Activated gamma-delta T cell treated with anti-CD3 and anti-CD28 coated beads, Interleukin-2, amount 50 U/mL, for 16 hours (primary cell): ENCODE measurements around the gene EPOP.
A peak's percentile ranks its signal among the peaks of the same experiment; 100 is the strongest.

Source experiments
- DNase-seq: peaks from one replicate; pipeline ENCODE4 v3.0.0-alpha.2; 2020; ENCODE audit warnings: low read depth

The EPOP gene

DNA sequence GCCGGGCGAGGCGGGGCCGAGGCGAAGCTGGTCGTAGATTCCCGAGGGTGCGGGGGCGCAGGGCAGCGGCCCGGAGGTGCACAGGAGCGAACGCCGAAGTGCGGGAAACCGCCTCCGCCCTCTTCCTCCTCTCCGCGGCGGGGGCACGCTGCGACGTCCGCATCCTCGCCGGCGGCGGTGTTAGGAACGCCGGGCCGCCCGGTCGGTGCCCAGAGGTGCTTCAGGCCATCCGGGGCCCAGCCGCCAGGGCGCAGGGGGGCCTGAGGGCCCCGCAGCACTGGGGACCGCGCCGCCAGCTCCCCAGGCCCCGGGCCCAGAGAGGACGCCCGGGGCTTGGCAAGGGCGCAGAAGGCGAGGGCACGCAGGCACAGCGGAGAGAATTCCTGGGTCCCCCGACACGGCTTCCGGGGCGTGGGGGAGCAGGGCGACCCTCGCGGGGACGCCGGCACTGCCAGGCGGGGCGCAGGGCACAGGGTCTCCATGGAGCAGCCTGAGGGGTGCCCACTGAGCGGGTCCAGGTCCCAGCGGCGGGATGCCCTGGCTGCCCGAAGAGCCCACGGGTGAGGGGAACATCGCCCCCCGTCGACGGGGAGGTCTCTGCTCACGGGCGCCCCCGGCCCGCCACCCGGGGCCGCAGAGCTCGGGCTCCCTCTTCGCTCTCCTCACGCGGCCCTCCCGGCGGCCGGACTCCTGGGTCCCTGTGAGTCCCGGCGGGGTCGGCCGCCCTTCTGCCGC lies 576 bp downstream of the EPOP start:
- no peak for DNase-seq

DNA sequence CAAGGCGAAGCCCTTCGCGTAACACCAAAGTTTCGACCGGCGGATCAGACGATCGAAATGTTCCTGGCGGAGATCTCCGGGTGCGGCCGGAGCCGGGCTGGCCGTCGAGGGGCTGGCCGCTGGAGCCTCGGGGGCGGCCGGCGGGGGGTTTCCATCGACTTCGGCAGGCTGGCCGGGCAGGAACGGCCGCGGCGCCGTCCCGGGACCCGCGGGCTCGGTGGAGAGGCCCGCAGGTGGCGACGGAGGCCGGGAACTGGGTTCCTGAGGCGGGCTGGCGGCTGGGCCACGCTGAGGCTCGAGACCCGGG lies 1.1 kb downstream of the EPOP start:
- no peak for DNase-seq

DNA sequence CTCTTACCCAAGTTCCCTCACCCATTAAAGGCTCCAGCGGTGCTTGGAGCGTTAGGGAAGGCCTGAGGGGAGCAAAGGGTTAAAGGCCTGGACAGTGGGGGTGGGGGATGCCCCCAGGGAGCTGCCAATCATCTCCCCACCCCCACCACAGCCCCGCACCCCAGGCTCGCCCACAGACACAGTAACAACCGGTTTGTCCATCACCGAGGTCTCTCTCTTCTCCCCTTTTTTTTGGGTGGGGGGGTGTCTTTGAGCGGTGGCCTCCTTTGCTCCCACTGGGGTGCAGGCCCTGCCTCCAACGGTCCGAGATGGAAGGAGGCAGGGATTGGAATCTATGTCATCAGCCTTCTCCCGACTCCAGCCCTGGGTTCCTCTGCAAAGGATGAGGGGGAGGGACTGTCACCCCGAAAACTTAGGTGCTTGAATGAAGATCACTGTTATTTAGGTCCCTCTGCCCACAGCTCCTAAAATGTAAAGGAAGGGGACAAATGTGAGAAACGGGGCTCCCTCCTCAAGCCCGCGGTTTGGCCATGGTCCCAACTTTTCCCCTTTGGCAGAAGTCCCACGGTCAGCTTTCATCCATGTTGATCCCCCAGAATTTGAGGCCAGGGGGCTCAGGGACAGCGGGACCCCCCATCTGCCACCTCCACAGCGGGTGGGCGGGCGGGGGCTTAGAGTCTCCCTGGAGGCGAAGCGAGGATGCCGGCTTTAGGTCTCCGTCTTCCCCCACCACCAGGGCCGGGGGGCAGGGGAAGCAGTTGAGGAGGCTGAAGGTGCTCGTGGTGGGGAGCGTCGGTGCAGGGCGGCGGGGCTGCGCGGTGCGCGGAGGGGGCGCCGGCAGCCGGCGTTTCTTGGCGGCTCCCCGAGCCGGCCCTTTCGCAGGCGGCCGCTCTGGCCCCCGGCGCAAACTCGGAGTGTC lies 1.7 kb downstream of the EPOP start:
- no peak for DNase-seq

DNA sequence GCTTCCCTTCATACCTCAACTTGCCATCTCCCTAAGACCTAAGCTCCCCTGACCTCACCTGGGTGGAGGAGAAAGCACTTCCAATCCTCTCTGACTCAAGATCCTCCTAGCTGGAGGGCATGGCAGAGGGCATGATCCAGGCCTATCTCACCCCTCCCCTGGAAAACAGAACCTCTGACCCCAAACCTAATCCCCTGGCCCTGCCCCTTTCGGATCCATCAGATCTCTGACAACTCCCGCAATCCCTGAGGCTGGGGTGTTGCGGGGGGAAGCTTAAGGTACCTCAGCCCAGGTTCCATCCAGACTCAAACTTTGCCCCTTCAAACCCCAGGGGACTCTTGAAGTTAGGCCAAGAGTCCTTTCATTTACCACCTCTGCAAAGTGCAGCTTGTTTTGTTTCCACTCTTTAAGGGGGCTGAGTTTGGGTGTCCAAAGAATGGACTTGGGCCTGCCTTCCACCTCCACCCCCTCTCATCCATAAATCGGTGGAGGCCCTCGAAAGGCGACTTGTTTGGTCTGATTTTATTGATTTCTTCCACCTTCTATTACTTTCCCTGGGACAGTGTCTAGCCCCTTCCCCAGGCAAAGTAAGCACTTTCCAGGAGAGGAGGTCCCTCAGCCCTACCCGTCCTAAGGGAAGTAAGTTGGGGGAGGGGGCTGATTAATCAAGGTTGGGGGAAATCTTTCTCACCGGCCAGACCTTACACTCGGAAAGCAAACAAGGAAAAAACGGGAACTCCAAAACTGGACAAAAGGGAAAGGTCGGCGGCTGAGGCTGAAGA lies 2.6 kb downstream of the EPOP start:
- no peak for DNase-seq

DNA sequence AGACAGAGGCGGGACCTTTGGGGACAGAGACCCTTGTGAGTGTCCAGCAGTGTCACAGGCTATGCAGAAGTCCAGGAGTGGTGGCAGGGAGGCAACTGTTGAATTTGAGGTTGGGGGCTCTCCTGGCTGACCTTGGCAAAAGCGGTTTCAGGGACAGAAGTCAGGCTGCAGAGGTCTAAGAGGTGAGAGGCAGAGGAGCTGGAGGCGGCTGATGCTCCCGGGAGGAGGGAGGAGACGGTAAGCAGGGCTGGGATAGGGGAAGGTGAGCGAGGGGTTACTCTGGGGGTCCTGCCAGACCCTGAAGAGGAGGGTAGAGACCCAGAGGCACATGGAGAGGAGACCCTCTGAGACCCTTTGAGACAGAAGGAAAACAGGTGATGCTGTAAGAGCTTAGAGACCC lies 5.2 kb downstream of the EPOP start:
- no peak for DNase-seq

DNA sequence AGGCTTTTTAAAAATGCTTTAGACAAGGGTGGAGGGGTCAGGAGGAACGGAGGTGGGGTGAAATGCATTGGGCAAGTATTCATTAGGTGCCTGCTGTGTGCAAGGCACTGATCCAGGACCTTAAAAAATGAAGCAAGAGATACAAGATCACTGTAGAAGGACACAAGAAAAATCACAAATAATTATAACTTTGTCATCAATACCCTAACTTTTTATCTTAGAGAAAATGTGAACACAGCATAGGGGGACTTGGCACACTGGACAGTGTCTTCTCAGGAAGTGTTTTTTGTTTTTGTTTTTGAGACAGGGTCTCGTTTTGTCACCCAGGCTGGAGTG lies 7.0 kb downstream of the EPOP start:
- no peak for DNase-seq

DNA sequence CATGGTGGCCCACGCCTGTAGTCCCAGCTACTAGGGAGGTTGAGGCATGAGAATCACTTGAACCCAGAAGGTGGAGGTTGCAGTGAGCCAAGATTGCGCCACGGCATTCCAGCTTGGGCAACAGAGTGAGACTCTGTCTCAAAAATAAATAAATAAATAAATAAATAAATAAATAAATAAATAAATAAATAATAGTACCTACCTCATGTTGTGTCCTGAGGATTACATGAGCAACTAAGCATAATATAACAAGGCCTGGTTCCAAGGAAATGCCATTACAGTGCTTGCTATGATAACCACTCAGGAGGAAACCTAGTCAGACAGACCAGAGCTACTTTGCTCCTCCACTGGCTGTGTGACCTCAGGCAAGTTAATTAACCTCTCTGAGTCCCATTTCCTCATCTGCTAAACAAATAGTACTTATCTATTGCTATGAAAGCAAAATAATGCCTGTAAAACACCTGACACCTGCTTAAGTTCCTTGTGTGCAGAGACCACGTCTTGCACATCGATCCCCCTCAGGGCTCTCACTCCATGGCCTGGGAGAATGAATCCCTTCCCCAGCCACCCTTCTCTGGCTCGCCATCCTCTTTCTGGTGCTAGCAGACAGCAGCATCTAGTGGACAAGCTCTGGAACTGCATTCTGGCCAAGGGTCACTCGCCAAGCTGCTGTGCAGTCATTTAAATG lies 7.5 kb downstream of the EPOP start:
- peak; percentile 23 for DNase-seq

DNA sequence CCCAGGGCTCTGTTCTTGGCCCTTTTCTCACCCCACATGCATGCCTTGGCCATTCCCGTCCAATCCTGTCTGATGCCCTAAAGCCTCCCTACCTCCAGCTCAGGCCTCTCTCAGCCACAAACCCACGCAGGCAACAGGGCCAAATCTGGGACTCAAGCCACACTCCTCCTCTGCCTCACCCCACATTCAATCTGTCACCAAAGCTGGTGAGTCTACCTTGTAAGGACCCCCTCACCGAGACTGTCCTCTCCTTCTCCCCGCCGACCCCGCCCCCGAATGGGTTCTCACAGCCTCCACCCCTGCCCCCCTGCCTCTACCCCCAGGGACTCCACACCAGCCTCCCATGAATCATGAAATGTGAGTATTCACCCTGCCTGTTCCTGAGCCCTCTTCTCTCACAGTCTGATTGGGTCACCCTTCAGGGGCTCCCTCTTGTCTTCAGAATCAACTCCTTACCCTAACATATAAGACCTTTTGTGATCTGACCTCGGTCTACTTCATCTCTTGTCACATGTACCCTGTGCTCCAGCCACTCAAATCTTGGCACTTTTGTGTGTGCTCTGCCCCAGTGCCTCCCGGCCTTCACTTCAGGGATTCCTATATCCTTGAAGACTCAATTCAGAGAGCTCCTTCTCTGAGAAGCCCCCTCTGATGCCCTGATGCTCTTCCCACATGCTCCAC lies 10.7 kb downstream of the EPOP start:
- no peak for DNase-seq

DNA sequence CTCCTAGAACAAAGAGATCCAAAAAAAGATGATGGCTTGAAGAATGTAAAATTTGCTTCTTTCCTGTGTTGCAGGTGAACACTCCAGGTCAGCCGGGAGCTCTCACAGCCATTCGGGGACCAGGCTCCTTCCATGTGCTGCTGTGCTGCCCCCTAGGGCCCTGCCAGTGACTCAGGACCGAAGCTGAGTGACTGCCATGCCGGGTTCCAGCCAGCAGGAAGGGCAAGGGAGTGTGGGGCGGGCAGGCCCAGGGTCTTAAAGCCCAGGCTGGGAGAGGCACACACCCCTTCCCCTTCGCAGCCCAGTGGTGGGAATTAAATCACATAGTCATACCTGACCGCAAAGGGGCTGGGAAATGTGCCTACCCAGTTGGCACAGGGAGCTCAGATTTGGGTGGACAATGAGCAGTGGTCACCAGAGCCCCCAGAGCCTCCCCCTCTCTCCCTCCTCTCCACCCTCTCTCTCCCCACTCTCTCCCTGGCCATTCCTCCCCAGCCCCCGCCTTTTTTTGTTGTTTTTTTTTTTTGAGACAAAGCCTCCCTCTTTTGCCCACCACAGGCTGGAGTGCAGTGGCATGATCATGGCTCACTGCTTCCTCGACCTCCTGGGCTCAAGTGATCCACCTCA lies 11.5 kb downstream of the EPOP start:
- DNase-seq, result no peak

DNA sequence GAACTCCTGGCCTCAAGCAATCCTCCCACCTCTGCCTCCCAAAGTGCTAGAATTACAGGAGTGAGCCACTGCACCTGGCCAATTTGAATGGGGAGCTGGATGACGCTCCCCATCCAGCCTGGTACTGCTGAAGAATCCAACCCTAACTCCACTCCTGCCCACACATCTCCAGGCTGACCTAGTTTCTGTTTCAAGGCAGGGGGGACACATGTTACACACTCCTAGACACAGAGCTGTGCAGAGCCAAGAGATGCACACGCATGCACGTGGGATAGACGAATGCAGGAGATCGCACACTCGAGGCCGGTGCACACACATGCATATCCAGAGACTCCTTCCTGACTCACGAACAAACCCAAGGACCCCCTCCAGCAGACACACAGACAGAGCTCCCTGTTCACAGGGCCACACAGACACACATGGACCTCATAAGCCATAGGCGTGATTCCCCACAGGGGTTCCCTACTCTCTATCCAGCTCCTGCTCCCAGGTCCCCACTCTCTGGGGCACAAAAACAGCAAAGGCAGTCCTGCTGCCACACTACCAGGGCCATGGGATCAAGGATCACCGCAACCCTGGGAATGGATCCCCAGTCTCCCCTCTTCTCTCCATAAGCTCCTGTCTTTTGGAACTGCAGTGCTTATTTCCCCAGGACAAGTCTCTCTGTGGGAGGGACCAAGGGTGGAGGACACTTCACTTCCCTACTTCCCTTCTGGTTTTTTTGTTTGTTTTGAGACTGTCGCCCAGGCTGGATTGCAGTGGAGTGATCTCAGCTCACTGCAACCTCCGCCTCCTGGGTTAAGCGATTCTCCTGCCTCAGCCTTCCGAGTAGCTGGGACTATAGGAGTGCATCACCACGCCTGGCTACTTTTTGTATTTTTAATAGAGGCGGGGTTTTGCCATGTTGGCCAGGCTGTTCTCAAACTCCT lies 14.4 kb downstream of the EPOP start:
- no peak for DNase-seq

DNA sequence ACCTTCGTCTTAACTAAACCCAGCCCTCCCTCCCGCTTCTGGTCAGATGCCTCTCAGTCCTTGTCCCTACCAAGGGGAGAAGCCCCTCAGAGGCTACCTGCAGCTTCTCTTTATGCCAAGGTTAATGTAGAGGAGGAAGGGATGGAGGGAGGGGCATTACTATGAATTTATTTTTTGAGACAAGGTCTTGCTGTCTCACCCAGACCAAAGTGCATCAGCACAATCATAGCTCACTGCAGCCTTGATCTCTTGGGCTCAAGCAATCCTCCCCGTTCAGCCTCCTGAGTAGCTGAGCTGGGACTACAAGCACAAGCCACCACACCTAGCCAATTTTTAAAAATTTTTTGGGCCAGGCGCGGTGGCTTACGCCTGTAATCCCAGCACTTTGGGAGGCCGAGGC lies 15.3 kb downstream of the EPOP start:
- no peak for DNase-seq

DNA sequence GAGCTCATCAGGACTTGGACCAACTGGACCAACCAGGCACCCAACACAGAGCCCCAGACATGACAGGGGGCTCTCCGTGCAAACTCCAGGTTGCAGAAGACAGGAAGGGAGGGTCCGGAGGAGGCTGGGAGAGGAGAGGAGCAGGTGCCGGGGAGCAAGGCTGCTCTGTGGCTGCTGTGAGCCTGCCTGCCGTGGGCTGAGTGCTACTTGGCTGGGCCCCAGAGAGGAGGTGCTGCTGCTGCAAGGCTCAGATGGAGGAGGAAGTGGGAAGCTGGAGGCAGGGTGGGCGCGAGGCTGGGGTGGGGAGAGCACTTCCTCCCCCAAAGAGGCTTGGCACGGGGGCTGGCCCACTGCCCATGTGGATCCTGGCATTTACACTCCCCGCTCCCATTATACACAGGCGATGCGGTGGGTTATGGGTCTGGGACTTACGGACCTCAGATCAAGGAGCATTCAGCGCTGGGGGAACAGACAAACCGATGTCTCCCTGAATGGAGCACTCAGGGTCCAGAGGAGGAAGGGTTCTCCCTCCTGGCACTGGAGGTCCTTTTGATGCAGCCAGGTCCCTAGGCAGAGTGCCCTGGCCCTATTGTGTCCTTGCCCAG lies 15.9 kb downstream of the EPOP start:
- no peak for DNase-seq

DNA sequence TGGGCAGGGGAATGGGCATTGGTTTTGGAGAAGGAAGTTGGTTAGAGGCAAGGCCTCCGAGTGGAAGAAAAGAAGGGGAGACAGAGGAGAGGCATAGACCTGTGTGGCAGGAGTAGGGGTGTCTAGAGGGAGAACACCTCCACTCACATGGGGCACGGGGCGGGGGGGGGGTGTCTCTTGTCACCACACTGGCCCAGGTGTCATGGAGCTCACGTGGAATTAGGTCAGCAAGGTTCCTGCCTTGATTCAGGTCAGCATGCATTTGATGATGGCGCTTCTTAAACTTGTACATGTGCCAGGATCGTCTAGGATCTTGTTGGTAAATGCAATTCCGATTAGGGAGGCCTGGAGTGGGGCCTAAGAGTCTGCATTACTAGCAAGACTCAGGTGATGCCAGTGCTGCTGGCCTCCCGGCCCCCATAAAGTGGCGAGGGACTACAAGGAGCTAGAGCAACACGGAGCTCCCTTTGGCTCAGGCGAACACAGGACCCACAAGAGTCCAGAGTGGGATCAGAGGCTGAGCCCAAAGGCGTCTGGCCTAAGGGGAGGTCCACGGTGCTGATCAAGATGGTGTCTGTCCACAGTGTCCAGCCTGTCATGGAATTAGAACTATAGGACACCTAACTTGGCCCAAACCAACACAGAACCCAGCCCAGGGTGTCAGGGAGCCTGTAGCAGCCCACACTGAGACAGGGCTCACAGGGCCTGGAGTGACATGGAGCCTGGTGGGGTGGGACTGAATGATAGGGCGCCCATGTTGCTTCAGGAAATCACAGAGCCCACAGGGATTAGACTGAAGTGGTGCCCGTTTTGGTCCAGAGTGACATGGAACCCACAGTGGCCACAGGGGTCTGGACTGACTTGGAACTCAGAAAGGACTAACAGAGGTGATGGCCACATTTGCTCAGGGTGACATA lies 16.7 kb downstream of the EPOP start:
- DNase-seq, result no peak

DNA sequence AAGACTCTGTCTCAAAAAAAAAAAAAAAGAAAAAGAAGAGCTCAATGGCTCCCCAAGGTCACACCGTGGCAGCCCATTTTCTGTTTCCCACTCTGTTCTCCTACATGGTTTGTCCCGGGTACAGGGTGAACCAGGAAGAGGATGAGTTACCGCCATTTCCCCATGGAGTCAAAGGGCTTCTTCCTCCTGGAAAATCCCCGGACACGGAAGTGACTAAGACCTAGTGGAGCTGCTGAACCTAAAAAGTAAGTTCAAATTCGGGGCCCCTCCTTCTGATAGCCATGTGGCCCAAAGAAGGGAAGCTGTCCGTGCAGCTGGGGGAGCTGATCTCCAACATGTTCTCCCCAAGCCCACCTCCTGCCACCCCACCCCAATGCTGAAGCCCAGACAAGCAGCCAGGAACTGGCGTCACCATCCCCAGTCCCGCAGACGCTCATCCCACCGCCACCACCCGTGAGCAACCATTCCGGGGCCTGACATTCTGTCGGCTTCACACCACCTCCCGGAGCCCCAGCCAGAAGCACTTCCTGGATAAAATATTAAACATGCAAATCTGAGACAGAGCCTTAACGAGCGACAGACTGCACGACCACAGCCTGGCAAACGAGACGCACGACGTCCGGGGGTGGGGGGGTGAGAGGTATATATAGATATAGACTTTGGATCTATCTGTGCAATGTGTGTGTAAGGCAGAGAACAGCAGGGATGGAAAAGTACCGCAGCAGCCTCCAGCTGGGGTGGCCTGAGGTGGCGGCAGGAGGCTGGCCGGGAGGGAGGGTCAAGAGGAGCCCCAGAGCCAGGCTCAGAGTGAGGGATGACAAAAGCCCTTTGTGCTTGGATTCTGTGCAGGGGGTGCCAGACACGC lies 17.6 kb downstream of the EPOP start:
- DNase-seq, result no peak

DNA sequence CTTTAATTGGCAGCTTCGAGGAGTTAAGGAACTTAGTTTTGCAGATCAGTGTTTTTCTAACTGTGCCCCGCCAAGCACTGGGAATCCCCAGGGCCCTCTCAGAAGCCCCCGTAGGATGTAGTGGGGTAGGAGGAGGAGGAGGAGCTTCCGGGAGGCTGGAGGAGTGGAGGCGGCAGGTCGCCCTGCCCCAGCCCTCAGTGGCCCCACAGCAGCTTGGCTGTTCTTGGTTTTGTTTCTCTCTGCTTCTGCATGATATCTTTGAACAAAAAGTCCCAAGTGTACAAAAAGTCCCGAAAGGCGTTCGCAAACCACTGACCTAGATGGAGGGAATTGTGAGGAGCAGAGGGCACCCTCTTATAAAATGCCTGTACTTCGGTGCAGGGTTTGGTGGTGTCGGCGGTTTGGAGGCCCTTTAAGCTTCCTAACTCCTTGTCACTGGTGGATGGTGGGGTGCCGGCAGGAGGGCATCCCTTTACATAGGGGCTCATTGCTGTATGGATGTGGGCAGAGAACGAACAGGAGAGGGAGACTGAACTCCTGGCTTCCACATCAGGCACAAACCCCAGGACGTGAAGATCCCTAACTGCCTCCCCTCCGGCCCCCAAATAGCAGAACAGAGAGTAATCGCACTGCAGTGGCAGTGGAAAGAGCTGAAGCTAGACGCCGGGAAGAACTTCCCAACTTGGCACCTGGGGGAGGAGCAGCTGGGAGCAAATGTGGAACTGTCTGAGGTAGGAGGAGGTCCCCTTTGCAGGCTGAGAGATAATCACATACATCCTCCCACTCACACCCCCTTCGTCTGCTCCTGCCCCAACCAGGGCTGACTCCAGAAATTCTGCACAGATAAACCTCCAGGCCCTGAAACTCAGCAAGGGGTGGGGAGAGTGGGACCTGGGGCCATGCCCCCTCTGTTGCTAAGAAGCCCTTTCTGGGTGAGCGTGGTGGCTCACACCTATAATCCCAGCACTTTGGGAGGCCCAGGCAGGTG lies 20.1 kb downstream of the EPOP start:
- no peak for DNase-seq

DNA sequence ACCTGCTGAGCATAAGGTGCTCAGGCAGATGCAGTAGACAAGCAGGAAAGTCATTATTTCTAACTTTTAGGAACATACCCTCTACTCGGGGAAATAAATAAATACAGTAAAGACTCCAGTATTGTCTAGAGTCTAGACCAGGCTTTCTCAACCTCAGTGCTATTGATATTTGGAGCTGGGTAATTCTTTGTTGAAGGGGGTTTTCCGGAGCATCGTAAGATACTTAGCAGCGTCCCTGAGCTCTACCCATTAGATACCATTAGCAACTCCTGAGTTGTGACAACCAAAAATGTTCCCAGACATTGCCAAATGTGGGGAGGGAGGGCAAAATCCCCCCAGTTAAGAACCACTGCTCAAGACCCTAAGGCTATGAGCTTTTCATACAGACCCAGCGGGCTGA lies 21.1 kb downstream of the EPOP start:
- no peak for DNase-seq
